SU-DHL-6 (cell line): ENCODE data around the gene PREX1.

Experiments
- H2AFZ ChIP-seq: fragments of 200-600 bp; sonication (generic); 2 replicates; pipeline ENCODE4 v1.6.1; 2014; ENCODE audit warnings: low read depth, mild to moderate bottlenecking, moderate library complexity, mixed read lengths, antibody characterized with exemption, low read length; ENCODE audit not compliant: severe bottlenecking
- H3F3A ChIP-seq: fragments of 200-600 bp; shearing (Covaris generic); 2 replicates; pipeline ENCODE4 v1.6.0; 2016; ENCODE audit warnings: antibody characterized with exemption, mild to moderate bottlenecking; ENCODE audit not compliant: insufficient read depth
- H3K27ac ChIP-seq: fragments of 200-600 bp; sonication (generic); 2 replicates; pipeline ENCODE4 v1.5.1; 2016; ENCODE audit warnings: low read depth, mild to moderate bottlenecking, low read length, moderate library complexity, mixed read lengths
- H3K27me3 ChIP-seq: fragments of 200-600 bp; sonication (generic), shearing (Covaris generic); 2 replicates; pipeline ENCODE4 v1.6.0; 2014; ENCODE audit warnings: mild to moderate bottlenecking, low read length
- H3K36me3 ChIP-seq: fragments of 200-600 bp; sonication (generic); 2 replicates; pipeline ENCODE4 v1.6.1; 2014; ENCODE audit warnings: mild to moderate bottlenecking, low read length, mixed read lengths
- H3K4me2 ChIP-seq: fragments of 300-600, 200-600 bp; shearing (Covaris generic), sonication (generic); 2 replicates; pipeline ENCODE4 v1.6.0; 2014; ENCODE audit warnings: low read length, low read depth, mild to moderate bottlenecking; ENCODE audit not compliant: poor library complexity, severe bottlenecking
- H3K4me3 ChIP-seq: fragments of 200-600 bp; sonication (generic); 2 replicates; pipeline ENCODE4 v1.5.1; 2014; ENCODE audit warnings: antibody characterized with exemption, low read length, mild to moderate bottlenecking, mixed read lengths; ENCODE audit not compliant: insufficient read depth, poor library complexity, severe bottlenecking
- H3K79me2 ChIP-seq: fragments of 200-600 bp; sonication (generic); 2 replicates; pipeline ENCODE4 v1.6.1; 2014; ENCODE audit warnings: mild to moderate bottlenecking, low read length, moderate library complexity; ENCODE audit not compliant: insufficient read depth
- H3K9ac ChIP-seq: fragments of 200-600 bp; sonication (generic); 2 replicates; pipeline ENCODE4 v1.7.0; 2014; ENCODE audit warnings: mild to moderate bottlenecking, low read length
- H3K9me2 ChIP-seq: fragments of 200-600 bp; sonication (generic); replicated peaks from 2 replicates; pipeline ENCODE4 v1.6.1; 2014; ENCODE audit warnings: low read length; ENCODE audit not compliant: insufficient read depth
- H3K9me3 ChIP-seq: fragments of 200-600 bp; sonication (generic); 2 replicates; pipeline ENCODE4 v1.6.1; 2014; ENCODE audit warnings: low read length, mixed read lengths; ENCODE audit not compliant: insufficient read depth
- H4K20me1 ChIP-seq: fragments of 200-600 bp; sonication (generic); 2 replicates; pipeline ENCODE4 v1.6.1; 2014; ENCODE audit warnings: low read depth, mild to moderate bottlenecking, antibody characterized with exemption, low read length, moderate library complexity, mixed read lengths
- CTCF ChIP-seq: fragments of 200-600 bp; sonication (generic); IDR thresholded peaks from one replicate; pipeline ENCODE4 v1.5.1; 2017; ENCODE audit warnings: antibody characterized with exemption, mild to moderate bottlenecking, low read length, moderate library complexity; ENCODE audit not compliant: insufficient read depth, poor library complexity, severe bottlenecking
- EZH2phosphoT487 ChIP-seq: fragments of 200-600 bp; sonication (generic), shearing (Covaris generic); conservative IDR thresholded peaks from 2 replicates; pipeline ENCODE4 v1.6.1; 2018; ENCODE audit warnings: mild to moderate bottlenecking, antibody characterized with exemption, low read length, moderate library complexity, mixed read lengths

PREX1 gene

GRCh38 chr20:48689874-48690571 lies 137.8 kb downstream of the PREX1 start:
- H2AFZ ChIP-seq: no peak overlapping the region
- no peaks in the 10 kb centered on the region for H3K27me3 ChIP-seq
- no peaks in the 10 kb centered on the region for H3K9me3 ChIP-seq
- H3K4me3 ChIP-seq: no peak overlapping the region
- TF ChIP-seq CTCF (no peak), EZH2phosphoT487 (no peak)
- no peak overlapping the region for H3K9ac ChIP-seq
- H3K79me2 ChIP-seq: no peaks in the 10 kb centered on the region
- no peaks in the 10 kb centered on the region for H3K36me3 ChIP-seq
- H3F3A ChIP-seq: no peaks in the 10 kb centered on the region
- H3K27ac ChIP-seq: no peak overlapping the region
- H4K20me1 ChIP-seq: no peaks in the 10 kb centered on the region
- no peaks in the 10 kb centered on the region for H3K9me2 ChIP-seq
- H3K4me2 ChIP-seq: no peak overlapping the region

- Histone ChIP-seq H3K27me3 (no peaks in the 10 kb centered on the region), H3K4me2 (no peak overlapping the region), H4K20me1 (no peaks in the 10 kb centered on the region), H3K9me2 (no peaks in the 10 kb centered on the region), H3K9ac (no peak overlapping the region), H3K27ac (no peak overlapping the region), H3K9me3 (no peaks in the 10 kb centered on the region), H3K4me3 (no peak overlapping the region), H3K79me2 (no peaks in the 10 kb centered on the region), H2AFZ (no peak overlapping the region), H3F3A (no peaks in the 10 kb centered on the region), H3K36me3 (no peaks in the 10 kb centered on the region)
- no peak for TF ChIP-seq CTCF
- no peak for TF ChIP-seq EZH2phosphoT487
Measured at GRCh38 chr20:48689388-48689787, 138.4 kb downstream of the PREX1 start.

DNA sequence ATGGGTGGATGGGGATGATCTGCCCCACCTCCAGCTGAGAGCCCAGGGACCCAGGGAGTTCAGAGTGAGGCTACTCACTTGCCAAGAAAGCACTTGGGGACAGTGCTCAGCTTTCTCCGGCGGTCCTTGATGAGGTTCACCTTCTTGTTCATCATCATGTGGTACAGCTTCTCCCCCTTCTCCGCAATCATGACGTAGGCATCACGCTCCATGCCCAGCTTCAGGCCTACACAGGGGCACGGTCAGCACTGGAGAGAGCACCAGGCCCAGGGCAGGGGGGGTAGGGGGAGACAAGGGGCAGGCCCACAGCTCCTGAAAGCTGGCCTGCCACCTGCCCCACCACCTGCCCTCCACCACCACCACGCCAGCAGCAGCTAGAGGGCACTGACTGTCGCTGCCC lies 139.2 kb downstream of the PREX1 start:
- Histone ChIP-seq H3K36me3 (no peaks in the 10 kb centered on the region), H4K20me1 (no peaks in the 10 kb centered on the region), H3K4me3 (no peak overlapping the region), H3K9me2 (no peaks in the 10 kb centered on the region), H3K79me2 (no peaks in the 10 kb centered on the region), H2AFZ (no peak overlapping the region), H3K4me2 (no peak overlapping the region), H3K27me3 (no peaks in the 10 kb centered on the region), H3K27ac (no peak overlapping the region), H3K9ac (no peak overlapping the region), H3F3A (no peaks in the 10 kb centered on the region), H3K9me3 (no peaks in the 10 kb centered on the region)
- TF ChIP-seq EZH2phosphoT487: no peak
- TF ChIP-seq CTCF: no peak
